H9 (cell line): Measurements from ENCODE around the gene ASF1B. TPM values are rescaled to one million over a fixed set of nuclear protein-coding genes. Genes with fewer than 3 reads are reported as not detected.
A peak's percentile ranks its signal among the peaks of the same experiment; 100 is the strongest.

Experiments
- DNase-seq: peaks from one replicate; pipeline ENCODE4 v3.0.0-alpha.2; 2017
- H2AFZ ChIP-seq: one replicate; pipeline ENCODE4 v1.6.1; 2013; ENCODE audit warnings: mild to moderate bottlenecking, low read length, control low read depth, moderate library complexity
- H2AK5ac ChIP-seq: 2 replicates; pipeline ENCODE4 v1.6.1; 2013; ENCODE audit warnings: low read length, control low read depth, mixed read lengths; ENCODE audit not compliant: insufficient read length
- H2BK120ac ChIP-seq: one replicate; pipeline ENCODE4 v1.6.1; 2013; ENCODE audit warnings: low read depth, mild to moderate bottlenecking, low read length, control low read depth, inconsistent platforms; ENCODE audit not compliant: poor library complexity, severe bottlenecking
- H2BK12ac ChIP-seq: 2 replicates; pipeline ENCODE4 v1.6.1; 2013; ENCODE audit warnings: low read length, control low read depth, mixed read lengths, low read depth; ENCODE audit not compliant: insufficient read length
- H2BK15ac ChIP-seq: 2 replicates; pipeline ENCODE4 v1.6.1; 2013; ENCODE audit warnings: low read depth, low read length, control low read depth
- H2BK20ac ChIP-seq: one replicate; pipeline ENCODE4 v1.6.1; 2013; ENCODE audit warnings: low read depth, mild to moderate bottlenecking, low read length, control low read depth, inconsistent platforms; ENCODE audit not compliant: poor library complexity, severe bottlenecking
- H2BK5ac ChIP-seq: 2 replicates; pipeline ENCODE4 v1.6.1; 2013; ENCODE audit warnings: low read length, control low read depth, mixed read lengths; ENCODE audit not compliant: insufficient read length
- H3K14ac ChIP-seq: 2 replicates; pipeline ENCODE4 v1.6.1; 2013; ENCODE audit warnings: low read length, control low read depth; ENCODE audit not compliant: insufficient read depth
- H3K18ac ChIP-seq: 2 replicates; pipeline ENCODE4 v1.6.1; 2013; ENCODE audit warnings: low read depth, mild to moderate bottlenecking, mixed read lengths, low read length, control low read depth; ENCODE audit not compliant: insufficient read length
- H3K23ac ChIP-seq: 2 replicates; pipeline ENCODE4 v1.6.1; 2013; ENCODE audit warnings: low read length, control low read depth, mixed read lengths, low read depth; ENCODE audit not compliant: insufficient read length
- H3K23me2 ChIP-seq: 2 replicates; pipeline ENCODE4 v1.6.1; 2013; ENCODE audit warnings: low read depth, mild to moderate bottlenecking, mixed read lengths, low read length, control low read depth; ENCODE audit not compliant: insufficient read length, poor library complexity, severe bottlenecking
- H3K27ac ChIP-seq: 2 replicates; pipeline ENCODE4 v1.5.1; 2013; ENCODE audit warnings: low read length, control low read depth, mixed read lengths, low read depth; ENCODE audit not compliant: insufficient read length
- H3K27me3 ChIP-seq: 2 replicates; pipeline ENCODE4 v1.6.1; 2013; ENCODE audit warnings: low read length, control low read depth, inconsistent platforms; ENCODE audit not compliant: insufficient read depth
- H3K4ac ChIP-seq: 2 replicates; pipeline ENCODE4 v1.6.1; 2013; ENCODE audit warnings: low read depth, mild to moderate bottlenecking, control low read depth, inconsistent platforms, low read length, moderate library complexity
- H3K4me1 ChIP-seq: 2 replicates; pipeline ENCODE4 v1.6.1; 2013; ENCODE audit warnings: low read length, control low read depth, inconsistent platforms; ENCODE audit not compliant: insufficient read depth
- H3K4me2 ChIP-seq: 2 replicates; pipeline ENCODE4 v1.6.1; 2013; ENCODE audit warnings: low read length, control low read depth, mixed read lengths; ENCODE audit not compliant: insufficient read length, insufficient read depth
- H3K56ac ChIP-seq: 2 replicates; pipeline ENCODE4 v1.6.1; 2013; ENCODE audit warnings: low read depth, mild to moderate bottlenecking, mixed read lengths, low read length, control low read depth; ENCODE audit not compliant: insufficient read length
- H3K79me1 ChIP-seq: 2 replicates; pipeline ENCODE4 v1.6.1; 2013; ENCODE audit warnings: low read depth, mild to moderate bottlenecking, moderate library complexity, low read length, control low read depth, inconsistent platforms; ENCODE audit not compliant: insufficient read depth, poor library complexity, severe bottlenecking
- H3K79me2 ChIP-seq: 2 replicates; pipeline ENCODE4 v1.6.1; 2013; ENCODE audit warnings: low read length, control low read depth, inconsistent platforms; ENCODE audit not compliant: insufficient read depth
- H3K9ac ChIP-seq: 2 replicates; pipeline ENCODE4 v1.6.1; 2013; ENCODE audit warnings: low read length, control low read depth, mixed read lengths; ENCODE audit not compliant: insufficient read length; ENCODE audit errors: extremely low read depth
- H3K9me3 ChIP-seq: one replicate; pipeline ENCODE4 v1.6.1; 2013; ENCODE audit warnings: low read depth, low read length, inconsistent platforms; ENCODE audit not compliant: control insufficient read depth
- H3T11ph ChIP-seq: one replicate; pipeline ENCODE4 v1.6.1; 2013; ENCODE audit warnings: mild to moderate bottlenecking, low read length, control low read depth, inconsistent platforms
- H4K20me1 ChIP-seq: one replicate; pipeline ENCODE4 v1.6.1; 2013; ENCODE audit not compliant: control insufficient read depth, insufficient read length, insufficient read depth
- H4K5ac ChIP-seq: 2 replicates; pipeline ENCODE4 v1.6.1; 2013; ENCODE audit warnings: low read depth, mild to moderate bottlenecking, mixed read lengths, low read length, control low read depth; ENCODE audit not compliant: insufficient read length
- H4K8ac ChIP-seq: replicated peaks from 2 replicates; pipeline ENCODE4 v1.6.1; 2013; ENCODE audit warnings: low read length, control low read depth, mixed read lengths, low read depth; ENCODE audit not compliant: insufficient read length
- H4K91ac ChIP-seq: 2 replicates; pipeline ENCODE4 v1.6.1; 2013; ENCODE audit warnings: low read depth, mild to moderate bottlenecking, moderate library complexity, mixed read lengths, low read length, control low read depth; ENCODE audit not compliant: insufficient read length
- H3K27ac Mint-ChIP-seq, 3 experiments: 2 replicates in 2 of 3; 3 replicates in 1 of 3; pipeline ENCODE4 v1.8.0; 2020 to 2021; ENCODE audit warnings: mixed read lengths in 3 of 3, mild to moderate bottlenecking in 1 of 3, moderate library complexity in 1 of 3
- H3K27me3 Mint-ChIP-seq: 2 replicates; pipeline ENCODE4 v1.8.0; 2021; ENCODE audit warnings: low read depth, mild to moderate bottlenecking, moderate library complexity, mixed read lengths
- H3K36me3 Mint-ChIP-seq, 3 experiments: 2 replicates in 2 of 3; 3 replicates in 1 of 3; pipeline ENCODE4 v1.8.0; 2020 to 2021; ENCODE audit warnings: low read depth in 3 of 3, mixed read lengths in 3 of 3; ENCODE audit not compliant: insufficient read depth in 1 of 3
- H3K4me1 Mint-ChIP-seq, 2 experiments: 2 replicates each; pipeline ENCODE4 v1.8.0; 2020; ENCODE audit warnings: mixed read lengths in 2 of 2
- H3K4me3 Mint-ChIP-seq, 2 experiments: 2 replicates in 1 of 2; 3 replicates in 1 of 2; pipeline ENCODE4 v1.8.0; 2020 to 2021; ENCODE audit warnings: mild to moderate bottlenecking in 2 of 2, mixed read lengths in 2 of 2, moderate library complexity in 1 of 2
- H3K9me3 Mint-ChIP-seq, 2 experiments: 2 replicates in 1 of 2; 3 replicates in 1 of 2; pipeline ENCODE4 v1.8.0; 2020; ENCODE audit warnings: mild to moderate bottlenecking in 2 of 2, mixed read lengths in 2 of 2, moderate library complexity in 1 of 2
- WGBS: extraction: QIAGEN DNeasy Blood & Tissue Kit; methylation state at CpG from one replicate; pipeline ENCODE4 v1.1.7; 2013; ENCODE audit warnings: missing lambda C conversion rate, low lambda C conversion rate, mixed read lengths; ENCODE audit not compliant: insufficient read length; ENCODE audit errors: extremely low coverage; 5-methylcytosine and 5-hydroxymethylcytosine counted together
- total RNA-seq: library from RNA; stranded (reverse); gene quantifications from 2 replicates; pipeline ENCODE4 v1.2.1, GENCODE V29; 2021
- TF ChIP-seq, protein P1 (sequence below): fragments of 200-600 bp; sonication (generic); conservative IDR thresholded peaks from 3 replicates; pipeline ENCODE4 v1.8.0; 2021; ENCODE audit warnings: antibody characterized with exemption, mild to moderate bottlenecking

ASF1B gene
- total RNA-seq, 1 experiment from 2014 or later = 46.6 TPM

GRCh38 chr19:14138576-14139265, 2.3 kb upstream of the ASF1B start:
- no CpG with 5 or more reads among the region's 9 CpGs for WGBS
- Histone ChIP-seq H3K79me1 (peaks cover 6% of the 10 kb centered on the region), H3K14ac (no peak overlapping the region), H3K9ac (no peak overlapping the region), H3K9me3 (no peaks in the 10 kb centered on the region), H3T11ph (no peak overlapping the region), H4K20me1 (no peaks in the 10 kb centered on the region), H3K27ac (no peak overlapping the region), H3K4me2 (no peak overlapping the region), H3K4me1 (peaks cover 4% of the 10 kb centered on the region; the same call in 1 of the 2 replicates), H2AK5ac (no peak overlapping the region), H3K56ac (no peak overlapping the region), H3K18ac (no peak overlapping the region), H3K4ac (no peak overlapping the region), H2BK5ac (no peak overlapping the region), H4K91ac (no peak overlapping the region), H2AFZ (no peak overlapping the region), H2BK20ac (no peak overlapping the region), H4K8ac (no peak overlapping the region), H4K5ac (no peak overlapping the region), H3K27me3 (no peaks in the 10 kb centered on the region), H2BK120ac (no peak overlapping the region), H3K79me2 (peaks cover 3% of the 10 kb centered on the region; the same call in 1 of the 2 replicates), H2BK12ac (no peak overlapping the region), H3K23me2 (peaks cover 9% of the 10 kb centered on the region), H2BK15ac (no peak overlapping the region), H3K23ac (no peak overlapping the region)
- peaks cover 16 to 22% of the 10 kb centered on the region in 2 experiments for H3K4me1 Mint-ChIP-seq
- H3K4me3 Mint-ChIP-seq = peak overlapping the region; percentile 52 to 84; a peak in 4 of 5 replicates
- no peaks in the 10 kb centered on the region for H3K9me3 Mint-ChIP-seq
- no peak for DNase-seq
- H3K27ac Mint-ChIP-seq = no peak overlapping the region; a peak in 1 of 7 replicates
- TF ChIP-seq, protein P1, sequence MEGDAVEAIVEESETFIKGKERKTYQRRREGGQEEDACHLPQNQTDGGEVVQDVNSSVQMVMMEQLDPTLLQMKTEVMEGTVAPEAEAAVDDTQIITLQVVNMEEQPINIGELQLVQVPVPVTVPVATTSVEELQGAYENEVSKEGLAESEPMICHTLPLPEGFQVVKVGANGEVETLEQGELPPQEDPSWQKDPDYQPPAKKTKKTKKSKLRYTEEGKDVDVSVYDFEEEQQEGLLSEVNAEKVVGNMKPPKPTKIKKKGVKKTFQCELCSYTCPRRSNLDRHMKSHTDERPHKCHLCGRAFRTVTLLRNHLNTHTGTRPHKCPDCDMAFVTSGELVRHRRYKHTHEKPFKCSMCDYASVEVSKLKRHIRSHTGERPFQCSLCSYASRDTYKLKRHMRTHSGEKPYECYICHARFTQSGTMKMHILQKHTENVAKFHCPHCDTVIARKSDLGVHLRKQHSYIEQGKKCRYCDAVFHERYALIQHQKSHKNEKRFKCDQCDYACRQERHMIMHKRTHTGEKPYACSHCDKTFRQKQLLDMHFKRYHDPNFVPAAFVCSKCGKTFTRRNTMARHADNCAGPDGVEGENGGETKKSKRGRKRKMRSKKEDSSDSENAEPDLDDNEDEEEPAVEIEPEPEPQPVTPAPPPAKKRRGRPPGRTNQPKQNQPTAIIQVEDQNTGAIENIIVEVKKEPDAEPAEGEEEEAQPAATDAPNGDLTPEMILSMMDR = no peak
- H3K27me3 Mint-ChIP-seq = no peaks in the 10 kb centered on the region
- H3K36me3 Mint-ChIP-seq = peaks cover 8 to 9% (median 9%) of the 10 kb centered on the region in 3 experiments; a peak in 6 of 7 replicates
